ENCODE data around the gene RPS21. TPM values are rescaled to one million over a fixed set of nuclear protein-coding genes. Genes with fewer than 3 reads are reported as not detected.

RPS21 gene
- total and polyA plus RNA-seq, 2 of the 13 experiments (the other 11 are each of a cell fraction or from before 2014, with no cell fraction given): 2,647 to 11,063 TPM

- TF ChIP-seq ZNF609 (CRISPR knock-in tag; IDR thresholded peaks at IDR 0.05; ENCODE audit: borderline replicate concordance) (peak; percentile 60; the same call in 1 of the 2 replicates), MXI1 (IDR thresholded peaks at IDR 0.05; ENCODE audit: borderline replicate concordance, low read depth, low read length) (peak; percentile 47; the same call in 1 of the 3 replicates), SNAPC2 (CRISPR knock-in tag; IDR thresholded peaks at IDR 0.05) (no peak), DR1 (CRISPR knock-in tag; IDR thresholded peaks at IDR 0.05) (0 out of 2 replicates have a peak, but pooled peaks have one; percentile 60), KDM2A (CRISPR knock-in tag; IDR thresholded peaks at IDR 0.05; ENCODE audit: borderline replicate concordance, low read depth) (peak; percentile 63; the same call in 1 of the 2 replicates), HES4 (CRISPR knock-in tag; IDR thresholded peaks at IDR 0.05; ENCODE audit: borderline replicate concordance) (peak; percentile 56; the same call in 1 of the 2 replicates), KMT2A (CRISPR knock-in tag; IDR thresholded peaks at IDR 0.05) (peak; percentile 84), ZKSCAN5 (CRISPR knock-in tag; IDR thresholded peaks at IDR 0.05) (no peak), ZNF326 (CRISPR knock-in tag; IDR thresholded peaks at IDR 0.05; ENCODE audit: borderline replicate concordance) (no peak), ZNF350 (CRISPR knock-in tag; IDR thresholded peaks at IDR 0.05; ENCODE audit: borderline replicate concordance, low read depth) (0 out of 2 replicates have a peak, but pooled peaks have one; percentile 24), ZNF556 (CRISPR knock-in tag; IDR thresholded peaks at IDR 0.05; ENCODE audit: borderline replicate concordance) (peak; percentile 6; the same call in 1 of the 2 replicates), HMGXB4 (CRISPR knock-in tag; IDR thresholded peaks at IDR 0.05; ENCODE audit: borderline replicate concordance in 1 of 2, low read depth in 1 of 2) (peak; percentile 62 to 87), NAIF1 (CRISPR knock-in tag; IDR thresholded peaks at IDR 0.05; ENCODE audit: borderline replicate concordance) (peak; percentile 44; the same call in 1 of the 2 replicates), ZNF20 (CRISPR knock-in tag; IDR thresholded peaks at IDR 0.05) (0 out of 2 replicates have a peak, but pooled peaks have one; percentile 43), CENPX (CRISPR knock-in tag; IDR thresholded peaks at IDR 0.05) (no peak)
- TF ChIP-seq, protein P1, sequence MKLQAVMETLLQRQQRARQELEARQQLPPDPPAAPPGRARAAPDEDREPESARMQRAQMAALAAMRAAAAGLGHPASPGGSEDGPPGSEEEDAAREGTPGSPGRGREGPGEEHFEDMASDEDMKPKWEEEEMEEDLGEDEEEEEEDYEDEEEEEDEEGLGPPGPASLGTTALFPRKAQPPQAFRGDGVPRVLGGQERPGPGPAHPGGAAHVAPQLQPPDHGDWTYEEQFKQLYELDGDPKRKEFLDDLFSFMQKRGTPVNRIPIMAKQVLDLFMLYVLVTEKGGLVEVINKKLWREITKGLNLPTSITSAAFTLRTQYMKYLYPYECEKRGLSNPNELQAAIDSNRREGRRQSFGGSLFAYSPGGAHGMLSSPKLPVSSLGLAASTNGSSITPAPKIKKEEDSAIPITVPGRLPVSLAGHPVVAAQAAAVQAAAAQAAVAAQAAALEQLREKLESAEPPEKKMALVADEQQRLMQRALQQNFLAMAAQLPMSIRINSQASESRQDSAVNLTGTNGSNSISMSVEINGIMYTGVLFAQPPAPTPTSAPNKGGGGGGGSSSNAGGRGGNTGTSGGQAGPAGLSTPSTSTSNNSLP (IDR thresholded peaks at IDR 0.05; ENCODE audit: low read depth, low read length): no peak
- TF ChIP-seq, protein P2, sequence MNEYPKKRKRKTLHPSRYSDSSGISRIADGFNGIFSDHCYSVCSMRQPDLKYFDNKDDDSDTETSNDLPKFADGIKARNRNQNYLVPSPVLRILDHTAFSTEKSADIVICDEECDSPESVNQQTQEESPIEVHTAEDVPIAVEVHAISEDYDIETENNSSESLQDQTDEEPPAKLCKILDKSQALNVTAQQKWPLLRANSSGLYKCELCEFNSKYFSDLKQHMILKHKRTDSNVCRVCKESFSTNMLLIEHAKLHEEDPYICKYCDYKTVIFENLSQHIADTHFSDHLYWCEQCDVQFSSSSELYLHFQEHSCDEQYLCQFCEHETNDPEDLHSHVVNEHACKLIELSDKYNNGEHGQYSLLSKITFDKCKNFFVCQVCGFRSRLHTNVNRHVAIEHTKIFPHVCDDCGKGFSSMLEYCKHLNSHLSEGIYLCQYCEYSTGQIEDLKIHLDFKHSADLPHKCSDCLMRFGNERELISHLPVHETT (CRISPR knock-in tag; conservative IDR thresholded peaks at IDR 0.05): peak; percentile 98
Observed at GRCh38 chr20:62366370-62367135, 20.4 kb upstream of the RPS21 start (continued).

Measured in HepG2 (cell line).